GM12878 (cell line): ENCODE results near the gene TMEM41B. TPM values are rescaled to one million over a fixed set of nuclear protein-coding genes. Genes with fewer than 3 reads are reported as not detected.

Source experiments
- BHLHE40 ChIP-seq, 2 experiments: fragments of 450-650 bp in 1 of 2; IDR thresholded peaks; 2 replicates each; pipeline ENCODE4 v1.6.1; 2011 to 2017; ENCODE audit warnings: low read depth in 2 of 2, borderline replicate concordance in 1 of 2, improper control_type of control experiment in 1 of 2, low read length in 1 of 2, mild to moderate bottlenecking in 1 of 2
- CHD4 ChIP-seq: fragments of 200-600 bp; sonication (generic); IDR thresholded peaks from 2 replicates; pipeline ENCODE4 v1.6.1; 2016; ENCODE audit warnings: mild to moderate bottlenecking
- FOS ChIP-seq: IDR thresholded peaks from 3 replicates; pipeline ENCODE4 v1.6.1; 2011; ENCODE audit warnings: borderline replicate concordance; ENCODE audit not compliant: insufficient read length; ENCODE audit errors: extremely low read depth
- HDAC2 ChIP-seq: fragments of 200-600 bp; sonication (generic); IDR thresholded peaks from 2 replicates; pipeline ENCODE4 v1.6.1; 2017
- JUNB ChIP-seq: IDR thresholded peaks from 2 replicates; pipeline ENCODE4 v1.6.1; 2016; ENCODE audit warnings: antibody characterized with exemption, mild to moderate bottlenecking
- KLF5 ChIP-seq: fragments of 450-650 bp; IDR thresholded peaks from 2 replicates; pipeline ENCODE4 v1.6.1; 2014; ENCODE audit warnings: mild to moderate bottlenecking; ENCODE audit not compliant: partially characterized antibody
- NFXL1 ChIP-seq: fragments of 450-650 bp; IDR thresholded peaks from 2 replicates; pipeline ENCODE4 v1.6.1; 2017; ENCODE audit warnings: antibody characterized with exemption, mild to moderate bottlenecking, borderline replicate concordance
- PAX5 ChIP-seq: IDR thresholded peaks from 2 replicates; pipeline ENCODE4 v1.6.1; 2011; ENCODE audit warnings: low read depth, low read length, borderline replicate concordance
- PAX8 ChIP-seq: fragments of 450-650 bp; IDR thresholded peaks from 2 replicates; pipeline ENCODE4 v1.6.1; 2017; ENCODE audit warnings: mild to moderate bottlenecking, moderate library complexity
- POLR2A ChIP-seq: IDR thresholded peaks from 2 replicates; pipeline ENCODE4 v1.6.1; 2011; ENCODE audit warnings: low read depth, mild to moderate bottlenecking, low read length
- POLR2AphosphoS2 ChIP-seq: IDR thresholded peaks from 2 replicates; pipeline ENCODE4 v1.6.1; 2011; ENCODE audit warnings: low read depth, mild to moderate bottlenecking, low read length, improper control_type of control experiment, moderate library complexity
- RB1 ChIP-seq: fragments of 450-650 bp; formaldehyde crosslinking; IDR thresholded peaks from 2 replicates; pipeline ENCODE4 v1.6.1; 2017; ENCODE audit warnings: mild to moderate bottlenecking, borderline replicate concordance
- RUNX3 ChIP-seq: IDR thresholded peaks from 2 replicates; pipeline ENCODE4 v1.6.1; 2012; ENCODE audit warnings: low read length, inconsistent platforms
- TARDBP ChIP-seq: IDR thresholded peaks from 2 replicates; pipeline ENCODE4 v1.6.1; 2016; ENCODE audit warnings: borderline replicate concordance
- TCF7 ChIP-seq: IDR thresholded peaks from 2 replicates; pipeline ENCODE4 v1.6.1; 2014; ENCODE audit warnings: antibody characterized with exemption, borderline replicate concordance
- YBX1 ChIP-seq: fragments of 450-650 bp; IDR thresholded peaks from 2 replicates; pipeline ENCODE4 v1.6.1; 2016; ENCODE audit warnings: antibody characterized with exemption
- YY1 ChIP-seq: IDR thresholded peaks from 2 replicates; pipeline ENCODE4 v1.6.1; 2011; ENCODE audit warnings: low read depth, mild to moderate bottlenecking, low read length
- ZNF622 ChIP-seq: fragments of 450-650 bp; IDR thresholded peaks from 2 replicates; pipeline ENCODE4 v1.6.1; 2017; ENCODE audit warnings: mild to moderate bottlenecking, inconsistent platforms
- polyA plus RNA-seq, 11 experiments: library from polyadenylated mRNA; depleted of rRNA in 4 of 11; unstranded in 6 of 11; stranded (reverse) in 5 of 11; fragments of >200 nt; fragmentation: Nextera tagmentation in 4 of 11; fragmentation: Illumina TruSeq in 1 of 11; extraction: Ambion mirVana in 4 of 11; extraction: Trizol in 1 of 11; gene quantifications; 1 replicate in 1 of 11; 2 replicates in 10 of 11; pipeline versions ENCODE4 v1.2.1 to v1.2.3, GENCODE V29; 2011 to 2016; ENCODE audit warnings: inconsistent platforms in 2 of 11, missing spikeins in 2 of 11, low read depth in 1 of 11
- total RNA-seq, 4 experiments: library from RNA; depleted of rRNA in 3 of 4; stranded (reverse); fragments of >200 nt in 3 of 4; fragmentation: Illumina TruSeq in 1 of 4; extraction: Trizol in 1 of 4; gene quantifications; 2 replicates each; pipeline versions ENCODE4 v1.2.1 to v1.2.3, GENCODE V29; 2013 to 2021
- TF ChIP-seq, protein P1 (sequence below): IDR thresholded peaks from 2 replicates; pipeline ENCODE4 v1.6.1; 2011; ENCODE audit warnings: low read depth, low read length, improper control_type of control experiment, borderline replicate concordance
- TF ChIP-seq, protein P2 (sequence below): fragments of 150-350 bp; IDR thresholded peaks from 2 replicates; pipeline ENCODE4 v1.6.1; 2014; ENCODE audit warnings: mild to moderate bottlenecking, low read depth, low read length
- TF ChIP-seq, protein P3 (sequence below): fragments of 450-650 bp; formaldehyde crosslinking; IDR thresholded peaks from 2 replicates; pipeline ENCODE4 v1.4.0; 2022; ENCODE audit warnings: mild to moderate bottlenecking, moderate library complexity
- TF ChIP-seq, protein P4 (sequence below): fragments of 450-650 bp; IDR thresholded peaks from 2 replicates; pipeline ENCODE4 v1.6.1; 2017; ENCODE audit warnings: antibody characterized with exemption, mild to moderate bottlenecking, moderate library complexity

The TMEM41B gene
- total and polyA plus RNA-seq, 10 of the 15 experiments (the other 5 are each of a cell fraction or from before 2014, with no cell fraction given) = 8.0 to 31.0 (median 20.5) TPM

DNA sequence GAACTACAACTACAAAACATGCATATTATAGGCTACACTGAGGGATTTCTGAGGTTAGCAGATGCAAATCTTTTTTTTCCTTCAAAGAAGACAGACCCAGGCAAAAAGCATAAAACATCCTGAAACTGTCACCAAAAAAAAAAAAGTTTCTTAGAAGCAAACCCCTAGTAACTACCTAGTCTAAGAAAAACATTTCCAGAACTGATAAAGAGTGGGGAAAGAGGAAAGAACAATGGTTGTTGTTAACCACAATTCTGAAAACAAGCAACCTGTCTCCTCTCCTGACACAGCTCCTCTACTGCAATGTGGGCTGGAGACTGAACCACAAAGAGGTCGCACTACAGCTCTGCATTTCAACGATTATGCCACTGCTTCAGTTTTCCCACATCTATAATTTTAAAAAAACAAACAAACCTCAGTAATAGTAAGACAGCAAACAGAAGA, 64.2 kb downstream of the TMEM41B start (continued):
- TF ChIP-seq, protein P1, sequence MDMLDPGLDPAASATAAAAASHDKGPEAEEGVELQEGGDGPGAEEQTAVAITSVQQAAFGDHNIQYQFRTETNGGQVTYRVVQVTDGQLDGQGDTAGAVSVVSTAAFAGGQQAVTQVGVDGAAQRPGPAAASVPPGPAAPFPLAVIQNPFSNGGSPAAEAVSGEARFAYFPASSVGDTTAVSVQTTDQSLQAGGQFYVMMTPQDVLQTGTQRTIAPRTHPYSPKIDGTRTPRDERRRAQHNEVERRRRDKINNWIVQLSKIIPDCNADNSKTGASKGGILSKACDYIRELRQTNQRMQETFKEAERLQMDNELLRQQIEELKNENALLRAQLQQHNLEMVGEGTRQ = no peak
- TF ChIP-seq RUNX3 = peak; percentile 98
- TF ChIP-seq, protein P2, sequence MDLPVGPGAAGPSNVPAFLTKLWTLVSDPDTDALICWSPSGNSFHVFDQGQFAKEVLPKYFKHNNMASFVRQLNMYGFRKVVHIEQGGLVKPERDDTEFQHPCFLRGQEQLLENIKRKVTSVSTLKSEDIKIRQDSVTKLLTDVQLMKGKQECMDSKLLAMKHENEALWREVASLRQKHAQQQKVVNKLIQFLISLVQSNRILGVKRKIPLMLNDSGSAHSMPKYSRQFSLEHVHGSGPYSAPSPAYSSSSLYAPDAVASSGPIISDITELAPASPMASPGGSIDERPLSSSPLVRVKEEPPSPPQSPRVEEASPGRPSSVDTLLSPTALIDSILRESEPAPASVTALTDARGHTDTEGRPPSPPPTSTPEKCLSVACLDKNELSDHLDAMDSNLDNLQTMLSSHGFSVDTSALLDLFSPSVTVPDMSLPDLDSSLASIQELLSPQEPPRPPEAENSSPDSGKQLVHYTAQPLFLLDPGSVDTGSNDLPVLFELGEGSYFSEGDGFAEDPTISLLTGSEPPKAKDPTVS = no peak
- TF ChIP-seq PAX8 = no peak
- no peak for TF ChIP-seq PAX5
- TF ChIP-seq YBX1 = no peak
- no peak for TF ChIP-seq POLR2A
- TF ChIP-seq CHD4 = no peak
- TF ChIP-seq TARDBP = no peak
- TF ChIP-seq YY1 = 0 out of 2 replicates have a peak, but pooled peaks have one; percentile 26
- TF ChIP-seq, protein P3, sequence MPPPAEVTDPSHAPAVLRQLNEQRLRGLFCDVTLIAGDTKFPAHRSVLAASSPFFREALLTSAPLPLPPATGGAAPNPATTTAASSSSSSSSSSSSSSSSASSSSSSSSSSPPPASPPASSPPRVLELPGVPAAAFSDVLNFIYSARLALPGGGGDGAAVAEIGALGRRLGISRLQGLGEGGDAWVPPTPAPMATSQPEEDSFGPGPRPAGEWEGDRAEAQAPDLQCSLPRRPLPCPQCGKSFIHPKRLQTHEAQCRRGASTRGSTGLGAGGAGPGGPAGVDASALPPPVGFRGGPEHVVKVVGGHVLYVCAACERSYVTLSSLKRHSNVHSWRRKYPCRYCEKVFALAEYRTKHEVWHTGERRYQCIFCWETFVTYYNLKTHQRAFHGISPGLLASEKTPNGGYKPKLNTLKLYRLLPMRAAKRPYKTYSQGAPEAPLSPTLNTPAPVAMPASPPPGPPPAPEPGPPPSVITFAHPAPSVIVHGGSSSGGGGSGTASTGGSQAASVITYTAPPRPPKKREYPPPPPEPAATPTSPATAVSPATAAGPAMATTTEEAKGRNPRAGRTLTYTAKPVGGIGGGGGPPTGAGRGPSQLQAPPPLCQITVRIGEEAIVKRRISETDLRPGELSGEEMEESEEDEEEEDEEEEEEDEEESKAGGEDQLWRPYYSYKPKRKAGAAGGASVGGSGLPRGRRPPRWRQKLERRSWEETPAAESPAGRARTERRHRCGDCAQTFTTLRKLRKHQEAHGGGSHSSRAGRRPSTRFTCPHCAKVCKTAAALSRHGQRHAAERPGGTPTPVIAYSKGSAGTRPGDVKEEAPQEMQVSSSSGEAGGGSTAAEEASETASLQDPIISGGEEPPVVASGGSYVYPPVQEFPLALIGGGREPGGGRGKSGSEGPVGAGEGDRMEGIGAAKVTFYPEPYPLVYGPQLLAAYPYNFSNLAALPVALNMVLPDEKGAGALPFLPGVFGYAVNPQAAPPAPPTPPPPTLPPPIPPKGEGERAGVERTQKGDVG = no peak
- TF ChIP-seq JUNB = no peak; the same call in 1 of the 2 replicates
- TF ChIP-seq, protein P4, sequence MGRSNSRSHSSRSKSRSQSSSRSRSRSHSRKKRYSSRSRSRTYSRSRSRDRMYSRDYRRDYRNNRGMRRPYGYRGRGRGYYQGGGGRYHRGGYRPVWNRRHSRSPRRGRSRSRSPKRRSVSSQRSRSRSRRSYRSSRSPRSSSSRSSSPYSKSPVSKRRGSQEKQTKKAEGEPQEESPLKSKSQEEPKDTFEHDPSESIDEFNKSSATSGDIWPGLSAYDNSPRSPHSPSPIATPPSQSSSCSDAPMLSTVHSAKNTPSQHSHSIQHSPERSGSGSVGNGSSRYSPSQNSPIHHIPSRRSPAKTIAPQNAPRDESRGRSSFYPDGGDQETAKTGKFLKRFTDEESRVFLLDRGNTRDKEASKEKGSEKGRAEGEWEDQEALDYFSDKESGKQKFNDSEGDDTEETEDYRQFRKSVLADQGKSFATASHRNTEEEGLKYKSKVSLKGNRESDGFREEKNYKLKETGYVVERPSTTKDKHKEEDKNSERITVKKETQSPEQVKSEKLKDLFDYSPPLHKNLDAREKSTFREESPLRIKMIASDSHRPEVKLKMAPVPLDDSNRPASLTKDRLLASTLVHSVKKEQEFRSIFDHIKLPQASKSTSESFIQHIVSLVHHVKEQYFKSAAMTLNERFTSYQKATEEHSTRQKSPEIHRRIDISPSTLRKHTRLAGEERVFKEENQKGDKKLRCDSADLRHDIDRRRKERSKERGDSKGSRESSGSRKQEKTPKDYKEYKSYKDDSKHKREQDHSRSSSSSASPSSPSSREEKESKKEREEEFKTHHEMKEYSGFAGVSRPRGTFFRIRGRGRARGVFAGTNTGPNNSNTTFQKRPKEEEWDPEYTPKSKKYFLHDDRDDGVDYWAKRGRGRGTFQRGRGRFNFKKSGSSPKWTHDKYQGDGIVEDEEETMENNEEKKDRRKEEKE = no peak
- TF ChIP-seq BHLHE40 (IDR thresholded peaks at IDR 0.05; ENCODE audit: borderline replicate concordance in 1 of 2, low read depth in 2 of 2, low read length in 1 of 2) = peak in 1 of 2 experiments; percentile 13; a peak in 1 of 4 replicates
- no peak for TF ChIP-seq HDAC2
- TF ChIP-seq POLR2AphosphoS2 = no peak
- TF ChIP-seq NFXL1 = no peak
- TF ChIP-seq RB1 = no peak
- TF ChIP-seq KLF5 = no peak
- no peak for TF ChIP-seq ZNF622
- TF ChIP-seq TCF7 = no peak
- no peak for TF ChIP-seq FOS
- TF ChIP-seq, all 136 proteins: peak for 27
